GM21723 (cell line): ENCODE measurements around the gene PPFIA3.
A peak's percentile ranks its signal among the peaks of the same experiment; 100 is the strongest.
"Not testable (repeated sequence)": the region's sequence is repeated elsewhere in the genome, so short reads cannot be mapped to it uniquely, and the experiment has no call there.

Experiments
- ATAC-seq: cut with Tn5 transposase; IDR thresholded peaks from one replicate; pipeline ENCODE4 v1.9.1; 2021; ENCODE audit warnings: mild to moderate bottlenecking, moderate library complexity; ENCODE audit not compliant: unreplicated experiment

PPFIA3 gene

GRCh38 chr19:49123285-49123684, 3.9 kb downstream of the PPFIA3 start:
- ATAC-seq: not testable (repeated sequence)

GRCh38 chr19:49125025-49125731, 5.8 kb downstream of the PPFIA3 start:
- ATAC-seq: no peak

- no peak for ATAC-seq
Measured at GRCh38 chr19:49126575-49126974, 7.2 kb downstream of the PPFIA3 start.

- not testable (repeated sequence) for ATAC-seq
Measured at GRCh38 chr19:49127225-49127624, 7.9 kb downstream of the PPFIA3 start.

GRCh38 chr19:49127674-49128544, 8.6 kb downstream of the PPFIA3 start:
- ATAC-seq: peak; percentile 85

GRCh38 chr19:49128545-49129237, 9.3 kb downstream of the PPFIA3 start:
- no peak for ATAC-seq

GRCh38 chr19:49129238-49129583, 9.9 kb downstream of the PPFIA3 start:
- ATAC-seq: no peak

- ATAC-seq: no peak
Measured at GRCh38 chr19:49130325-49130724, 11.0 kb downstream of the PPFIA3 start.

GRCh38 chr19:49132974-49133609, 13.7 kb downstream of the PPFIA3 start:
- ATAC-seq: no peak

GRCh38 chr19:49133621-49134454, 14.5 kb downstream of the PPFIA3 start:
- no peak for ATAC-seq

- ATAC-seq: no peak
Measured at GRCh38 chr19:49135686-49136085, 16.3 kb downstream of the PPFIA3 start.

- no peak for ATAC-seq
Measured at GRCh38 chr19:49136771-49137171, 17.4 kb downstream of the PPFIA3 start.

- ATAC-seq: no peak
Measured at GRCh38 chr19:49140951-49141350, 21.6 kb downstream of the PPFIA3 start.

GRCh38 chr19:49141352-49141751, 22.0 kb downstream of the PPFIA3 start:
- no peak for ATAC-seq

- peak; percentile 68 for ATAC-seq
Measured at GRCh38 chr19:49142866-49143335, 23.6 kb downstream of the PPFIA3 start.

GRCh38 chr19:49145573-49146407, 26.4 kb downstream of the PPFIA3 start:
- no peak for ATAC-seq

- ATAC-seq: not testable (repeated sequence)
Measured at GRCh38 chr19:49146408-49146770, 27.0 kb downstream of the PPFIA3 start.

- no peak for ATAC-seq
Measured at GRCh38 chr19:49148044-49148682, 28.8 kb downstream of the PPFIA3 start.
